ENCODE results near the gene SDE2.
"Not testable (repeated sequence)": the region's sequence is repeated elsewhere in the genome, so short reads cannot be mapped to it uniquely, and the experiment has no call there.

Gene SDE2

GRCh38 chr1:225998560-225999226 is 450 bp downstream of the SDE2 start:
- DNase-seq (ENCODE audit: low spot score in 2 of 2) (no peak), ATAC-seq (peak; percentile 9)
- H3K9me3 Mint-ChIP-seq = no peaks in the 10 kb centered on the region
- H3K27ac Mint-ChIP-seq = peak overlapping the region; percentile 99
- peaks cover 68% of the 10 kb centered on the region for H3K4me1 Mint-ChIP-seq
- peaks cover 62% of the 10 kb centered on the region for H3K36me3 Mint-ChIP-seq
- peak overlapping the region; percentile 99 for H3K4me3 Mint-ChIP-seq

GRCh38 chr1:225996946-225997545 is 2.1 kb downstream of the SDE2 start:
- DNase-seq (ENCODE audit: low spot score in 2 of 2) (no peak), ATAC-seq (no peak)
- peak overlapping the region; percentile 99 for H3K4me3 Mint-ChIP-seq
- peak overlapping the region; percentile 99 for H3K27ac Mint-ChIP-seq
- peaks cover 79% of the 10 kb centered on the region for H3K36me3 Mint-ChIP-seq
- H3K4me1 Mint-ChIP-seq = peaks cover 58% of the 10 kb centered on the region
- no peaks in the 10 kb centered on the region for H3K9me3 Mint-ChIP-seq

- Mint-ChIP-seq H3K4me3 (peak overlapping the region; percentile 99), H3K9me3 (no peaks in the 10 kb centered on the region), H3K27ac (peak overlapping the region; percentile 99), H3K36me3 (peaks cover 87% of the 10 kb centered on the region), H3K4me1 (peaks cover 62% of the 10 kb centered on the region)
- ATAC-seq (no peak), DNase-seq (ENCODE audit: low spot score in 2 of 2) (no peak)
These were observed 3.0 kb downstream of the SDE2 start for GRCh38 chr1:225995919-225996864.

- peak overlapping the region; percentile 67 for H3K27ac Mint-ChIP-seq
- H3K4me1 Mint-ChIP-seq = peaks cover 39% of the 10 kb centered on the region
- peaks cover 100% of the 10 kb centered on the region for H3K36me3 Mint-ChIP-seq
- peak; percentile 74 for ATAC-seq
- no peaks in the 10 kb centered on the region for H3K9me3 Mint-ChIP-seq
- peak overlapping the region; percentile 32 for H3K4me3 Mint-ChIP-seq
- DNase-seq (ENCODE audit: low spot score in 2 of 2) = no peak
These were observed 8.3 kb downstream of the SDE2 start for GRCh38 chr1:225990705-225991464.

- ATAC-seq (no peak), DNase-seq (ENCODE audit: low spot score in 2 of 2) (no peak)
- peaks cover 100% of the 10 kb centered on the region for H3K36me3 Mint-ChIP-seq
- no peak overlapping the region for H3K27ac Mint-ChIP-seq
- no peaks in the 10 kb centered on the region for H3K9me3 Mint-ChIP-seq
- peaks cover 24% of the 10 kb centered on the region for H3K4me1 Mint-ChIP-seq
- no peak overlapping the region for H3K4me3 Mint-ChIP-seq
These were observed 11.4 kb downstream of the SDE2 start for GRCh38 chr1:225987491-225988316.

DNA sequence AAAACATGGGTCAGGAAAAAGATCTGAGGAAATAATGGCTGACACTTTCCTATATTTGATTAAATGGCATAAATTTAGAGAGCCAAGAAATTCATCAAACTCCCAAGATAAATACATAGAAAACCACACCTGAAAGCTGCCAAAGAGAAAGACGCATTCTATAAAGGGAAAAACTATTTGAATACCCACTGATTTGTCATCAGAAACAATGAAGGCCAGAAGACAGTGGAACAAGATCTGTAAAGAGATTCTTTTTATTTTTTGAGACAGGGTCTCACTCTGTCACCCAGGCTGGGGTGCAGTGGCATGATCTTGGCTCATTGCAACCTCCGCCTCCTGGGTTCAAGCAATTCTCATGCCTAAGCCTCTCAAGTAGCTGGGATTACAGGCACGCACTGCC is 17.4 kb downstream of the SDE2 start:
- ATAC-seq (no peak), DNase-seq (ENCODE audit: low spot score in 2 of 2) (no peak)
- Mint-ChIP-seq H3K36me3 (peaks cover 100% of the 10 kb centered on the region), H3K27ac (no peak overlapping the region), H3K4me3 (no peak overlapping the region), H3K9me3 (no peaks in the 10 kb centered on the region), H3K4me1 (peaks cover 6% of the 10 kb centered on the region)

- Mint-ChIP-seq H3K4me3 (no peak overlapping the region), H3K27ac (peak overlapping the region; percentile 65), H3K4me1 (peaks cover 12% of the 10 kb centered on the region), H3K9me3 (no peaks in the 10 kb centered on the region), H3K36me3 (peaks cover 95% of the 10 kb centered on the region)
- no peak for ATAC-seq
- no peak for DNase-seq (ENCODE audit: low spot score in 2 of 2)
These were observed 18.9 kb downstream of the SDE2 start for GRCh38 chr1:225980005-225980836.

DNA sequence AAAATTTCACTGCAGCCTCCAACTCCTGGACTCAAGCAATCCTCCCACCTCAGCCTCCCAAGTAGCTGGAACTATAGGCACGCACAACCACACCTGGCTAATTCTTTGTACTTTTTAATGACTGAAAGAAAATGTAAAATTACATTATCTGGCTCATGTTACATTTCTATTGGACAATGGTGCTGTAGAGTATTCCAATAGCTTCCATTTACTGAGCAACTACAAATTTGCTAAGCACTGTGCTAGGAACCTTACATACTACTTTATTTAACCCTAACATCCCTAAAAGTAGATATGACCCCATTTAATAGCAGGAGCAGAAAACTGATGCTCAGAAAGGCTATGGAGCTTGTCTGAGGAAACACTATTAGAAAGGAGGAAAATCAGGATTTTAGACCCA is 19.7 kb downstream of the SDE2 start:
- Mint-ChIP-seq H3K9me3 (no peaks in the 10 kb centered on the region), H3K4me3 (no peak overlapping the region), H3K27ac (peak overlapping the region; percentile 65), H3K4me1 (peaks cover 12% of the 10 kb centered on the region), H3K36me3 (peaks cover 87% of the 10 kb centered on the region)
- no peak for DNase-seq (ENCODE audit: low spot score in 2 of 2)
- ATAC-seq = no peak

- H3K36me3 Mint-ChIP-seq = peaks cover 74% of the 10 kb centered on the region
- H3K4me3 Mint-ChIP-seq = no peak overlapping the region
- H3K4me1 Mint-ChIP-seq = peaks cover 12% of the 10 kb centered on the region
- H3K27ac Mint-ChIP-seq = no peak overlapping the region
- ATAC-seq = peak; percentile 66
- H3K9me3 Mint-ChIP-seq = no peaks in the 10 kb centered on the region
- DNase-seq (ENCODE audit: low spot score in 2 of 2) = no peak
These were observed 21.0 kb downstream of the SDE2 start for GRCh38 chr1:225977937-225978748.

- not testable (repeated sequence) for DNase-seq (ENCODE audit: low spot score in 2 of 2); H3K9me3 Mint-ChIP-seq; H3K27ac Mint-ChIP-seq; H3K4me3 Mint-ChIP-seq; ATAC-seq
- H3K36me3 Mint-ChIP-seq = peaks cover 44% of the 10 kb centered on the region
- H3K4me1 Mint-ChIP-seq = peaks cover 12% of the 10 kb centered on the region
These were observed 24.0 kb downstream of the SDE2 start for GRCh38 chr1:225975146-225975545.

- no peak overlapping the region for H3K4me3 Mint-ChIP-seq
- DNase-seq (ENCODE audit: low spot score in 2 of 2) = no peak
- ATAC-seq = no peak
- peaks cover 12% of the 10 kb centered on the region for H3K4me1 Mint-ChIP-seq
- peaks cover 37% of the 10 kb centered on the region for H3K36me3 Mint-ChIP-seq
- H3K9me3 Mint-ChIP-seq = no peaks in the 10 kb centered on the region
- no peak overlapping the region for H3K27ac Mint-ChIP-seq
These were observed 24.7 kb downstream of the SDE2 start for GRCh38 chr1:225974454-225974853.

GRCh38 chr1:225973158-225973557 is 26.0 kb downstream of the SDE2 start:
- ATAC-seq (no peak), DNase-seq (ENCODE audit: low spot score in 2 of 2) (no peak)
- Mint-ChIP-seq H3K9me3 (no peaks in the 10 kb centered on the region), H3K4me3 (no peak overlapping the region), H3K27ac (no peak overlapping the region), H3K36me3 (peaks cover 24% of the 10 kb centered on the region), H3K4me1 (peaks cover 12% of the 10 kb centered on the region)
